RWPE1 (cell line): ENCODE results near the gene PTPRZ1.

Source experiments
- CTCF ChIA-PET: fragments of 350-600 bp; sonication (Branson Sonifier 250); formaldehyde crosslinking; extraction: SDS; loops from one replicate; lab custom pipeline; 2021; lab: Yijun Ruan, JAX
- POLR2A ChIA-PET: fragments of 400-600 bp; formaldehyde crosslinking; extraction: SDS; loops from one replicate; lab custom pipeline; 2020; ENCODE audit warnings: antibody characterized with exemption; ENCODE audit not compliant: low non-redundant PET; lab: Yijun Ruan, JAX
- DNase-seq: peaks from one replicate; pipeline ENCODE4 v3.0.0; 2012; ENCODE audit warnings: low spot score
- H3K27ac ChIP-seq: fragments of 450-650 bp; 2 replicates; pipeline ENCODE4 v1.5.1; 2017
- CTCF ChIP-seq: fragments of 450-650 bp; conservative IDR thresholded peaks from 2 replicates; pipeline ENCODE4 v1.5.1; 2017; ENCODE audit warnings: low read depth, mild to moderate bottlenecking

Gene PTPRZ1

GRCh38 chr7:121966935-121967332 lies 94.0 kb downstream of the PTPRZ1 start:
- TF ChIP-seq CTCF = no peak
- DNase-seq = no peak
- POLR2A ChIA-PET = no interaction called here
- CTCF ChIA-PET = no interaction called here
- no peak overlapping the region for H3K27ac ChIP-seq

DNA sequence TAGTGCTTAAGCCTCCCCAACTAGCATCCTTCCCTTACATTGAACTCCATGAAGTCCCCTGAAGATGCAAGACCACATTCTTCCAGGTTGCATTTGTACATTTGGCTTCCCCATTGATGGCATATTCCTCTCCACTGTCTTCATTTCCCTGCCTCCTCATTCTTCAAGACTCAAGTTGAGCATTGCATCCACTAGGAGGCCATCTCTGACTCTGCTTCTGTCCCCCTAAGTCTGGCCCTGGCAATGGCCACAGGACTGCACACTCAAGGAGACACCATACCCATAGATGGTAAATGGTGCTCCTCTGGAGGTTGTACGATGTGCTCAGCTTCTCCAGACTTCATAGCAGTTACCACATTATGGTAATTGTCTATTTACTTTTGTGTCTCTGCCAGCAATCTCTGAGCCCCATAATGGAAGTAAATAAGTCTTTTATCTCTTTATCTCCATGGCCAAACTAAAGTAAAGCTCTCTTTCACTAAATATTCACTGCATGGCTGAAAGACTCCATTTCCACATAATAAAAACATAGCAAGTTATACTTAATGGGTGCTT lies 112.6 kb downstream of the PTPRZ1 start:
- no peak for TF ChIP-seq CTCF
- no peak for DNase-seq
- H3K27ac ChIP-seq = no peak overlapping the region
- ChIA-PET CTCF (interaction anchor here (0.7 kb wide), 1 partner anchor 91 kb away, joined by 6 read pairs; no protein-coding TSS in a partner anchor), POLR2A (no interaction called here)

- POLR2A ChIA-PET = no interaction called here
- CTCF ChIA-PET = interaction anchor here (0.7 kb wide), 1 partner anchor 421 kb away, joined by 3 read pairs; no protein-coding TSS in a partner anchor
- no peak for DNase-seq
- no peak overlapping the region for H3K27ac ChIP-seq
- TF ChIP-seq CTCF = no peak
Measured at GRCh38 chr7:121992068-121992467, 119.1 kb downstream of the PTPRZ1 start.

GRCh38 chr7:121994625-121995410 lies 121.9 kb downstream of the PTPRZ1 start:
- POLR2A ChIA-PET = no interaction called here
- peak; percentile 94 for TF ChIP-seq CTCF
- CTCF ChIA-PET = interaction anchor here (0.5 to 2.1 kb wide), 24 partner anchors 9 to 1476 kb away, joined by 3 to 24 read pairs (median 4); partner anchors contain the start of genes FAM3C and PTPRZ1
- peak; percentile 73 for DNase-seq
- no peak overlapping the region for H3K27ac ChIP-seq

DNA sequence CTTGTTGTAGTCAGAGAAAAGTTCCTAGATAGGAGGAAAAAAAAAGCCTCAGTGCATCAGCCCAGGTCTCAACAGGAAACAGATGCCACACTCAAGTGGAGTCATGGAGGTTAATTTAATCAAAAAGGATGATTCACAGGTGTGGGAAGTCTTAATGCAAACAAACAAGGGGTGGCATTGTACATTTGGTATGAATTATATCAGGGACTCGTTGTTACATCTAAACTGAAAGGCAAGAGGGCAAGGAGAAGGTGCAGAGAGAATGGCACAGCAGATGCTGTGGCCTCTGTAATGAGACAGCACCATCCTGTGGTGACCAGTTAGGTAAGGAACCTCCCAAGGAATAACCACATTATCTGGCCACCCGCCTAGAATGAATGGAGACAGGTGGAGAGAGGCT lies 133.7 kb downstream of the PTPRZ1 start:
- peak; percentile 38 for DNase-seq
- no peak for TF ChIP-seq CTCF
- CTCF ChIA-PET = no interaction called here
- H3K27ac ChIP-seq = no peak overlapping the region
- POLR2A ChIA-PET = no interaction called here

- ChIA-PET CTCF (no interaction called here), POLR2A (no interaction called here)
- no peak for TF ChIP-seq CTCF
- no peak overlapping the region for H3K27ac ChIP-seq
- DNase-seq = no peak
Measured at GRCh38 chr7:122010116-122010515, 137.2 kb downstream of the PTPRZ1 start.
